Lower leg skin (tissue), 3 donors: ENCODE data around the gene FLYWCH2.

Experiments used
- CTCF ChIP-seq, 3 donors: fragments of 450-650 bp; IDR thresholded peaks; one replicate each; pipeline ENCODE4 v1.5.1; 2016; ENCODE audit warnings: antibody characterized with exemption in 3 of 3, mild to moderate bottlenecking in 3 of 3, moderate library complexity in 2 of 3
- POLR2A ChIP-seq, 2 donors: fragments of 450-650 bp; IDR thresholded peaks; one replicate each; pipeline ENCODE4 v1.6.1; 2016 to 2017; ENCODE audit warnings: antibody characterized with exemption in 2 of 2, mild to moderate bottlenecking in 1 of 2, moderate library complexity in 1 of 2

GRCh38 chr16:2866431-2866830 lies 16.6 kb upstream of the FLYWCH2 start:
- no peak for TF ChIP-seq POLR2A (IDR thresholded peaks at IDR 0.05)
- TF ChIP-seq CTCF (IDR thresholded peaks at IDR 0.05) = no peak
